ENCODE measurements around the gene DGUOK.

DNA sequence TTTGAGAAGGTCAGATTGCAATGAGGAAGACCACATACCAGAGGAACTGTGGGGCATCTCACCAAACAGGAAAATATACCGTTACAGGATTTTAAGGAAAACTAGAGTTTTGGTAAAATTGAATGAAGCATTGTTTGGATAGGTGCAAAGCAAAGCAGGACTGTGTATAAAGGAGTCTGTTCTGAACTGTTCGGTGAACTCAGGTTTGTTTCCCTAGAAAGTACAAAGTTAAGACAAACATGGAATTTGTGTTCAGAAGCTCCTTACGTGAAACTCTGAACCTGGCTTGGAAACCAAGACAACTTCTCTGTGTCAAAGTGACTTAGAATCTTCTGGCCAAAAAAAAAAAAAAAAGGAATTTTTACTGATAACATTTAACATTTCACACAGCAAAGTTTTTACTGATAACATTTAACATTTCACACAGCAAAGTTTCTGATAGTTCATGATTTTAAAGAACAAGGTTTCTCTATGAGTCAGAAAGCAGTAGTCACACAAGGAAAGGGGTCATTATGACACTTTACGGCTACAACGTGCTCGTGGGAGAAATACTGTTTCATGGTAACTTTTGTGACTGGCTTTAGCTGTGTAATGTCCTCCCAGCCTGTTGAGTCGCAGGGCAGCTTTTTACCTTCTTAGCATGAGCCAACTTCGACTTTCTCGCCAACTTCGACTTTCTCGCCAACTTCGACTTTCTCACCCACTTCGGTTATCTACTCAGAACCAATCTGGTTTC is 36.9 kb downstream of the DGUOK start:
- TF ChIP-seq RAD21 (IDR thresholded peaks at IDR 0.05; ENCODE audit: low read depth) (no peak), EZH2phosphoT487 (IDR thresholded peaks at IDR 0.05; ENCODE audit: borderline replicate concordance) (no peak), POLR2A (IDR thresholded peaks at IDR 0.05; ENCODE audit: borderline replicate concordance, extremely low read depth, insufficient read depth, insufficient read length) (no peak), ZNF274 (IDR thresholded peaks at IDR 0.05; ENCODE audit: low read depth, low read length) (no peak), JUND (IDR thresholded peaks at IDR 0.05) (no peak)
- TF ChIP-seq, protein P1, sequence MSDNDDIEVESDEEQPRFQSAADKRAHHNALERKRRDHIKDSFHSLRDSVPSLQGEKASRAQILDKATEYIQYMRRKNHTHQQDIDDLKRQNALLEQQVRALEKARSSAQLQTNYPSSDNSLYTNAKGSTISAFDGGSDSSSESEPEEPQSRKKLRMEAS (IDR thresholded peaks at IDR 0.05) = no peak
- TF ChIP-seq, protein P2, sequence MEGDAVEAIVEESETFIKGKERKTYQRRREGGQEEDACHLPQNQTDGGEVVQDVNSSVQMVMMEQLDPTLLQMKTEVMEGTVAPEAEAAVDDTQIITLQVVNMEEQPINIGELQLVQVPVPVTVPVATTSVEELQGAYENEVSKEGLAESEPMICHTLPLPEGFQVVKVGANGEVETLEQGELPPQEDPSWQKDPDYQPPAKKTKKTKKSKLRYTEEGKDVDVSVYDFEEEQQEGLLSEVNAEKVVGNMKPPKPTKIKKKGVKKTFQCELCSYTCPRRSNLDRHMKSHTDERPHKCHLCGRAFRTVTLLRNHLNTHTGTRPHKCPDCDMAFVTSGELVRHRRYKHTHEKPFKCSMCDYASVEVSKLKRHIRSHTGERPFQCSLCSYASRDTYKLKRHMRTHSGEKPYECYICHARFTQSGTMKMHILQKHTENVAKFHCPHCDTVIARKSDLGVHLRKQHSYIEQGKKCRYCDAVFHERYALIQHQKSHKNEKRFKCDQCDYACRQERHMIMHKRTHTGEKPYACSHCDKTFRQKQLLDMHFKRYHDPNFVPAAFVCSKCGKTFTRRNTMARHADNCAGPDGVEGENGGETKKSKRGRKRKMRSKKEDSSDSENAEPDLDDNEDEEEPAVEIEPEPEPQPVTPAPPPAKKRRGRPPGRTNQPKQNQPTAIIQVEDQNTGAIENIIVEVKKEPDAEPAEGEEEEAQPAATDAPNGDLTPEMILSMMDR (IDR thresholded peaks at IDR 0.05 in 2 of 3, conservative IDR thresholded peaks at IDR 0.05 in 1 of 3; ENCODE audit: borderline replicate concordance in 1 of 3, insufficient read depth in 1 of 3, low read depth in 2 of 3, low read length in 2 of 3) = no peak

Data from HCT116 (cell line).